C4-2B (cell line): ENCODE measurements around the gene KATNAL1.

Source experiments
- H3K27ac ChIP-seq: fragments of 450-650 bp; 2 replicates; pipeline ENCODE4 v1.5.1; 2017
- CTCF ChIP-seq: fragments of 450-650 bp; conservative IDR thresholded peaks from 2 replicates; pipeline ENCODE4 v1.5.1; 2017; ENCODE audit warnings: mild to moderate bottlenecking
- ZFX ChIP-seq: fragments of 450-650 bp; IDR thresholded peaks from 2 replicates; pipeline ENCODE4 v1.6.1; 2017

Gene KATNAL1

GRCh38 chr13:30307194-30307970 is at the start of gene KATNAL1:
TSS of gene KATNAL1 (minus strand) at chr13:30307551. CDS start at chr13:30283777, 23,774 bp downstream.
- no peak for TF ChIP-seq CTCF
- no peak; the same call in 1 of the 2 replicates for TF ChIP-seq ZFX

GRCh38 chr13:30355839-30356238 is 48.5 kb upstream of the KATNAL1 start:
- no peak overlapping the region for H3K27ac ChIP-seq
- TF ChIP-seq CTCF: no peak
- no peak for TF ChIP-seq ZFX

More at GRCh38 chr13:30307194-30307970, at the start of gene KATNAL1:
- peak within 1 kb of the TSS; percentile 78 for H3K27ac ChIP-seq

- no peak for TF ChIP-seq CTCF
- no peak for TF ChIP-seq ZFX
- no peak overlapping the region for H3K27ac ChIP-seq
Measured at GRCh38 chr13:30355384-30355699, 48.0 kb upstream of the KATNAL1 start.

- TF ChIP-seq CTCF (no peak), ZFX (no peak)
- H3K27ac ChIP-seq: no peak overlapping the region
Measured at GRCh38 chr13:30354493-30355383, 47.4 kb upstream of the KATNAL1 start.

- H3K27ac ChIP-seq: no peak overlapping the region
Measured at GRCh38 chr13:30353471-30354215, 46.3 kb upstream of the KATNAL1 start.

GRCh38 chr13:30353060-30353459 is 45.7 kb upstream of the KATNAL1 start:
- TF ChIP-seq ZFX (no peak), CTCF (no peak)
- H3K27ac ChIP-seq: no peak overlapping the region

More at GRCh38 chr13:30353471-30354215, 46.3 kb upstream of the KATNAL1 start:
- TF ChIP-seq CTCF: no peak
- TF ChIP-seq ZFX: no peak
